ENCODE results near the gene INTS14. TPM values are rescaled to one million over a fixed set of nuclear protein-coding genes. Genes with fewer than 3 reads are reported as not detected.
A peak's percentile ranks its signal among the peaks of the same experiment; 100 is the strongest.

Gene INTS14
- total RNA-seq, 4 donors from 2014 or later: 15.9 to 48.2 (median 28.5) TPM

DNA sequence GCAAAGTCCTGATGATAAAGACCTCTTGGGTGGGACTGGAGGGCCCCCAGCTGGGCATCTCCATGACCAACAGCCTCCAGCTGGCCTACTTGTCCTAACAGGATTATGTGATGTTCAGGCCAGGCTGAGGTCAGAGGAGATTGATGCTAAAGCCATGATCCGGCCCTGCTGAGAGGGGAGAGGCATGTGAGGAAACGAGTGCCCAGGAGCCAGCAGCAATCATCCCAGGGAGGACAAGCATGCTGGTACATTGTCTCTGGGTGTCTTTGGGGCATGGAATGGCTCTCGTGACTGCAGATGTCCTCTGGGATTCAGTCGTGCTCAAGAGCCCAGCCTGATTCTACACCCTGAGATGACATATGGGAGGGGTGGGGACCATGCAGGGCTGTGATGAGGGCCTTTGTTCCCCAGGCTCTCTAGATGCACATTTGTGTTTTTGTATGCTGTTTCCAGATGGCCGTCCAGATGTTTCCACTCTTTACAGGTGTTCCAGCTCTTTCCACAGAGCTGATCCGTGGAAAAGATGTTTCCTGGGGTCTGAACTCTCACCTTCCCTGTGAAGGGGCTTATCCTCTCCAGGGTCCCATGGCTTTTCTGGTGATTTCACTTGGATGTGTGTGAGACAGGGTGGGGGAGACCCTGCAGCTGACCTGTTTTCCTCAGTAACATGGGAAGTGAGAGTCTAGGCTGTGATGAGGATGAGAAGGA, 31.0 kb upstream of the INTS14 start:
- no peaks in the 10 kb centered on the region for H3K27me3 ChIP-seq
- H3K4me3 ChIP-seq: no peak overlapping the region
- TF ChIP-seq, protein P1, sequence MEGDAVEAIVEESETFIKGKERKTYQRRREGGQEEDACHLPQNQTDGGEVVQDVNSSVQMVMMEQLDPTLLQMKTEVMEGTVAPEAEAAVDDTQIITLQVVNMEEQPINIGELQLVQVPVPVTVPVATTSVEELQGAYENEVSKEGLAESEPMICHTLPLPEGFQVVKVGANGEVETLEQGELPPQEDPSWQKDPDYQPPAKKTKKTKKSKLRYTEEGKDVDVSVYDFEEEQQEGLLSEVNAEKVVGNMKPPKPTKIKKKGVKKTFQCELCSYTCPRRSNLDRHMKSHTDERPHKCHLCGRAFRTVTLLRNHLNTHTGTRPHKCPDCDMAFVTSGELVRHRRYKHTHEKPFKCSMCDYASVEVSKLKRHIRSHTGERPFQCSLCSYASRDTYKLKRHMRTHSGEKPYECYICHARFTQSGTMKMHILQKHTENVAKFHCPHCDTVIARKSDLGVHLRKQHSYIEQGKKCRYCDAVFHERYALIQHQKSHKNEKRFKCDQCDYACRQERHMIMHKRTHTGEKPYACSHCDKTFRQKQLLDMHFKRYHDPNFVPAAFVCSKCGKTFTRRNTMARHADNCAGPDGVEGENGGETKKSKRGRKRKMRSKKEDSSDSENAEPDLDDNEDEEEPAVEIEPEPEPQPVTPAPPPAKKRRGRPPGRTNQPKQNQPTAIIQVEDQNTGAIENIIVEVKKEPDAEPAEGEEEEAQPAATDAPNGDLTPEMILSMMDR (IDR thresholded peaks at IDR 0.05): no peak
- no peak for TF ChIP-seq POLR2A (IDR thresholded peaks at IDR 0.05)
- intact Hi-C loops (cut with DNase I; ENCODE audit: low total_unique reads): no loop called here
- peaks cover 0 to 5% of the 10 kb centered on the region in 2 donors for H3K4me1 ChIP-seq
- no peak overlapping the region for H3K27ac ChIP-seq
- H3K9me3 ChIP-seq: no peaks in the 10 kb centered on the region
- no peak for DNase-seq
- H3K36me3 ChIP-seq: no peaks in the 10 kb centered on the region

DNA sequence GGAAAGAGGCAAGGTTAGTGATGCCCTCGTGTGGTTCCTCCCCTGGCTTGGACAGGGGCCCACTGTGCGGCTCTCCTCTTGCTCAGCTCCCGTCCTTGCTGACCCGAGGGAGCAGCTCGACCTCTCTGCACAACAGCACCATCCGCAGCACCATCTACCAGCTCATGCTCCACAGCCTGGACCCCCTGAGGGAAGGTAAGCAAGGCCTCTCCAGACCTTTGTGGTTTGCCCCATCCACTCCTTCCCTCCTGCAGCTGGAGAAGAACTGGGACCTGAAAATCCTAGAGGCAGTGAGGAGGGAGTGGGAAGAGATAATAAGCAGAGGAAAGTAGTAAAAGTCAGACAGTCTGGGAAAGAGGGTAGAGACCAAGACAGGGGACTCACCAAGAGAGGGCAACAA, 28.6 kb upstream of the INTS14 start:
- Histone ChIP-seq H3K4me3 (no peak overlapping the region), H3K4me1 (peaks cover 0 to 5% of the 10 kb centered on the region in 2 donors), H3K9me3 (no peaks in the 10 kb centered on the region), H3K36me3 (no peaks in the 10 kb centered on the region), H3K27ac (no peak overlapping the region), H3K27me3 (no peaks in the 10 kb centered on the region)
- no peak for TF ChIP-seq POLR2A (IDR thresholded peaks at IDR 0.05)
- TF ChIP-seq, protein P1 (IDR thresholded peaks at IDR 0.05): no peak
- intact Hi-C loops (cut with DNase I; ENCODE audit: low total_unique reads): no loop called here
- DNase-seq: no peak

DNA sequence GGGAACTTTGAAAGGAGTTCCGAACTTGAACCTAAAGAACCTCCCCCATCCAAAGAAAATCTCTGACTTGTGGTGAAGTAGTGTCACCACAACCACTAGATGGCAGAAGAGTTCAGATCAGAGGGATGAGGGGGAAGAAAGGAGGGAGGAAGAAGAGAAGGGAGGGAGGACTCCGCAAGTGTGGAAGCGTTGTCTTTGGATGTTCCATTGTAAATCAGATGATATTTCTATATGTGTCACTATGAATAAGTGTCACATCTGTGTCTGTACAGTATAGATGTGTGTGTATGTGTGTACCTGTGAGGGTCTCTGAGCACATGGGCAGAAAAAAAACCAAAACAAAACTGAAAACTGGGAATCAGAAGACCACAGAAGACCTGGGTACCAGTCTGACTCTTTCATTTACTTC, 27.8 kb upstream of the INTS14 start:
- TF ChIP-seq, protein P1 (IDR thresholded peaks at IDR 0.05): peak; percentile 76 to 84 (median 78)
- no peak for TF ChIP-seq POLR2A (IDR thresholded peaks at IDR 0.05)
- H3K27me3 ChIP-seq: no peaks in the 10 kb centered on the region
- H3K4me3 ChIP-seq: no peak overlapping the region
- H3K4me1 ChIP-seq: peaks cover 0 to 5% of the 10 kb centered on the region in 2 donors
- no peaks in the 10 kb centered on the region for H3K9me3 ChIP-seq
- intact Hi-C loops (cut with DNase I; ENCODE audit: low total_unique reads): no loop called here
- no peak overlapping the region for H3K27ac ChIP-seq
- H3K36me3 ChIP-seq: no peaks in the 10 kb centered on the region
- DNase-seq: peak in 1 of 2 donors; percentile 31

DNA sequence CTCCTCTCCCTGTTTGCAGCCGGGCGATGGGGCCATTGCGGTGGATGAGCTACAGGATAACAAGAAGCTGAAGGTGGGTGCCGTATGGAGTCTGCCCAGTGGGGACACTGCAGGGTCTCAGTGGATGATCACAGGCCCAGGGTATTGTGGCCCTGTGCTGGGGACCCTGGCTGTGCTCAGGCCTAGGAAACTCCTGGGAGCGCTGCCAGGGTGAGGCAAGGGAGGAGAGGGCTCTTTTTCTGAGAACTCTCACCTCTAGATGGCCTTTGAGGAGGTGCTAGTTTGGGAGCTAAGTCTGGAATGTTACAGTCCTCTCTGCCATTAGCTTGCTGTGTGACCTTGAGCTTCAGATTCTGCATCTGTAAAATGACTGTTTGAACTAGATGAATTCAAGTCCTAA, 27.2 kb upstream of the INTS14 start:
- Histone ChIP-seq H3K4me1 (peaks cover 0 to 5% of the 10 kb centered on the region in 2 donors), H3K27ac (no peak overlapping the region), H3K4me3 (no peak overlapping the region), H3K9me3 (no peaks in the 10 kb centered on the region), H3K27me3 (no peaks in the 10 kb centered on the region), H3K36me3 (no peaks in the 10 kb centered on the region)
- intact Hi-C loops (cut with DNase I; ENCODE audit: low total_unique reads): no loop called here
- no peak for DNase-seq
- TF ChIP-seq, protein P1 (IDR thresholded peaks at IDR 0.05): no peak
- TF ChIP-seq POLR2A (IDR thresholded peaks at IDR 0.05): no peak

DNA sequence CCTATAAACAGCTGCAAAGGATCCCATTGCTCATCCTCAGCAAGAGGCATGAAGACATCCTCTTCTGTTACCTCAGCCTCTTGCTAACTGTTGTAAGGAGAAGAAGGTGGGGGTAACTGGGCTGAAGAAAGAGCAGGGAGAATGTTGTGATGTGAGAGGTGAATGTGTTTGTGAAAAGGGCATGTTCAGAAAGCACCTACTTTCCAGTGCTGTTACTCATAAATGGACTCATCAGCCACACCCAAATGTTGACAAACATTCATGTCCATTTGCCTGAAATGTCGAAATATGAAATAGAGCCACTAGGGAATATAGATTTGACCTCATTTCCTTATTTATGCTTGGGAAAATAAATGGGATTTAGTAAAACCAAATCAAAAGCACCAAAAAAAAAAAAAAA, 23.4 kb upstream of the INTS14 start:
- Histone ChIP-seq H3K9me3 (no peaks in the 10 kb centered on the region), H3K4me1 (peaks cover 0 to 5% of the 10 kb centered on the region in 2 donors), H3K27me3 (no peaks in the 10 kb centered on the region), H3K27ac (no peak overlapping the region), H3K36me3 (no peaks in the 10 kb centered on the region), H3K4me3 (no peak overlapping the region)
- no peak for DNase-seq
- no peak for TF ChIP-seq POLR2A (IDR thresholded peaks at IDR 0.05)
- TF ChIP-seq, protein P1 (IDR thresholded peaks at IDR 0.05): no peak
- intact Hi-C loops (cut with DNase I; ENCODE audit: low total_unique reads): no loop called here

Measured in uterus (tissue), 4 donors.